Mononuclear cell (primary cell): ENCODE results near the gene ITGAV. TPM values are rescaled to one million over a fixed set of nuclear protein-coding genes. Genes with fewer than 3 reads are reported as not detected.

ENCODE experiments used
- H3K27me3 ChIP-seq: 2 replicates; pipeline ENCODE4 v1.6.0; 2011; ENCODE audit warnings: low read length, control low read depth; ENCODE audit not compliant: insufficient read depth
- H3K4me1 ChIP-seq: 2 replicates; pipeline ENCODE4 v1.5.1; 2011; ENCODE audit warnings: mild to moderate bottlenecking, low read length, control low read depth; ENCODE audit not compliant: insufficient read depth
- H3K4me3 ChIP-seq: 2 replicates; pipeline ENCODE4 v1.5.1; 2011; ENCODE audit warnings: mild to moderate bottlenecking, low read length, moderate library complexity
- H3K9me3 ChIP-seq: 2 replicates; pipeline ENCODE4 v1.5.1; 2011; ENCODE audit warnings: low read depth, mild to moderate bottlenecking, control low read depth, low read length
- total RNA-seq: library from RNA; depleted of rRNA; stranded (reverse); fragments of >200 nt; gene quantifications from one replicate; pipeline ENCODE4 v1.2.3, GENCODE V29; 2012

ITGAV gene
- total RNA-seq, 1 donor: 5.8 TPM

DNA sequence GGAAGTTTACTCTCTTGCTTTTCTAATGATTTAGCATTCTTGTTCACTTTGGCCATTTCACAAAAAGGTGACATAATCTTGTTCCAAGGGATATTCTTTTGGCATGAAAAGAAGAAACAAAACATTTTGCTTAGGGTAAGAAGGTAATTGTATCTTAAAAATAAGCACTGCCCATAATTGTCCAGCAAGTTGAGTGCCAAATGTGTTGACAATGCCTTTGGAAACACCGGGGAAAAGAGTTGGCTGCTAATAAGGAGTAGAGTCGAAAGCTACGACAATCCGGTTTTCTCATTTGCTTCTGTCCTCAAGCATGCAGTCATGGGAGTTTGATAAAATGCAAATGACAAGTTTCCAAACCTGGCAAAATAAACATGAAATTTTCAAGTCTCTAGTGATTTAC, 27.3 kb downstream of the ITGAV start:
- H3K4me3 ChIP-seq: no peak overlapping the region
- H3K9me3 ChIP-seq: no peaks in the 10 kb centered on the region
- no peaks in the 10 kb centered on the region for H3K4me1 ChIP-seq
- no peaks in the 10 kb centered on the region for H3K27me3 ChIP-seq

DNA sequence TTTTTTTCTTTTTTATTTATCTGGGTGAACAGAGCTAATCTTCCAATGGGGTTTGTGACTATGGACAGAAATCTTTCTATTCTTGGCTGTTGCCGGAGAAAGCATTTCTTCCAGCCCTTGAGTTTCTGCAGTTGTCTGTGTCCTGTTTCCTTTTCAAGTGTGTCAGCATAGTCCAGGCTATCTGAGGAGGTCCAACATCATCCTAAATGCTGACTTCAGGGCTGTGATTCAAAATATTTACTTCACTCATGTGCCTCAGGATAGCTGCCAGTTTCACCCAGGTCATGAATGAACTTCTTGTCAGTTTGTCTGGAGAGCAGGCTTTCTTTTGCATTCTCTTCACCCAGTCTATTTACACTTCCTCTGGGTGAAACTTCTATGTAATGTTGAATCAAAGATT, 27.9 kb downstream of the ITGAV start:
- Histone ChIP-seq H3K9me3 (no peaks in the 10 kb centered on the region), H3K27me3 (no peaks in the 10 kb centered on the region)

DNA sequence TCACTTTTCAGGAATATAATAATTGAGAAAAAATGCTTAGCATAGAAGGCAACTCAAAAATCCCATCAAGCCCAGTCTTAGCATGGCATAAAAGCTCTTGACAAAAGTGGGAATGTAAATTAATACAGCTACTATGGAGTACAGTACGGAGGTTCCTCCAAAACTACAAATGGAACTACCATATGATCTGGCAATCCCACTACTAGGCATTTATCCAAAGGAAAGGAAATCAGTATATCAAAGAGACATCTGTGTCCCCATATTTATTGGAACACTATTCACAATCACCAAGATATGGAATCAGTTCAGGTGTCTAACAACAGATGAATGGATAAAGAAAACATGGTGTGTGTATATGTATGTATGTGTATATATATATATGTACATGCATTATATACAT, 28.8 kb downstream of the ITGAV start:
- no peaks in the 10 kb centered on the region for H3K9me3 ChIP-seq
- no peak overlapping the region for H3K4me3 ChIP-seq
- no peaks in the 10 kb centered on the region for H3K27me3 ChIP-seq
- no peaks in the 10 kb centered on the region for H3K4me1 ChIP-seq

More for the DNA sequence above, 27.9 kb downstream of the ITGAV start:
- Histone ChIP-seq H3K4me3 (no peak overlapping the region), H3K4me1 (no peaks in the 10 kb centered on the region)

DNA sequence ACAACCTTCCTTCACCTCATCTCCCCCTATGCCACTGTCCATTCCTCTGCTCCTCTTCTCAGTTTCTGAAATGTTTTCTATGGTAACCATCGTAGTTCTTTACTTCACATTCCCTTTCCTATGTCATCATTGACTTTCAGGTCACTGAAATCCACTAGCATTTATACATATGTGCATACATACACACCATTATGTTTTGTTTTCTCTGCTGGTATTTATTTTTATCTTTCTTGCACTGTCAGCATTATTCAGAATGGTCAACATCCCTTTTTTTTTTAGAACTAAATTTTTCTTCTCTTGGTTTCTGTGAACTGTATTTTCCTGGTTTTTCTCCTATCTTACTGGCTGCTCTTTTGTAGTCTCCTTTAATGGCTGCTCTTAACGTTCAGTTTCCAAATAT, 33.2 kb downstream of the ITGAV start:
- no peaks in the 10 kb centered on the region for H3K4me1 ChIP-seq
- no peak overlapping the region for H3K4me3 ChIP-seq
- H3K9me3 ChIP-seq: no peaks in the 10 kb centered on the region
- no peaks in the 10 kb centered on the region for H3K27me3 ChIP-seq

DNA sequence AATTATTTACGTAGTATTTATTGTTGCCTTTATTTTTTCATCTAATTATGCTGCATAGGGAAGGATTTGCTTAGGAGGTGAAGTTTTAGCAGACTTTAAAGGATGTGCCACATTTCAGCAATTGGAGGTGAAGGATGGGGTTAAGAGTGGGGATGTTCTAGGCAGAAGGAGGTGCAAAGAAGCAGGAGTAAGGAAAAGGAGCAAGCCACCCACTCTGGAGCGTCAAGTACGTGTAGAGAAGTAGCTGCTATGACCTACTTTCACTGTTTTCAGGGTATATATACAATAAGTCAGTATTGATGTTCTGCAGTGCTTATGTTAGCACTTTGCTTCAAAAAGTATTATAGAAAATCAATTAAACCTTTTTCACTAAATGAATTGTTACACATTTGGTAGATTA, 34.4 kb downstream of the ITGAV start:
- no peaks in the 10 kb centered on the region for H3K27me3 ChIP-seq
- no peak overlapping the region for H3K4me3 ChIP-seq
- H3K9me3 ChIP-seq: no peaks in the 10 kb centered on the region
- no peaks in the 10 kb centered on the region for H3K4me1 ChIP-seq

DNA sequence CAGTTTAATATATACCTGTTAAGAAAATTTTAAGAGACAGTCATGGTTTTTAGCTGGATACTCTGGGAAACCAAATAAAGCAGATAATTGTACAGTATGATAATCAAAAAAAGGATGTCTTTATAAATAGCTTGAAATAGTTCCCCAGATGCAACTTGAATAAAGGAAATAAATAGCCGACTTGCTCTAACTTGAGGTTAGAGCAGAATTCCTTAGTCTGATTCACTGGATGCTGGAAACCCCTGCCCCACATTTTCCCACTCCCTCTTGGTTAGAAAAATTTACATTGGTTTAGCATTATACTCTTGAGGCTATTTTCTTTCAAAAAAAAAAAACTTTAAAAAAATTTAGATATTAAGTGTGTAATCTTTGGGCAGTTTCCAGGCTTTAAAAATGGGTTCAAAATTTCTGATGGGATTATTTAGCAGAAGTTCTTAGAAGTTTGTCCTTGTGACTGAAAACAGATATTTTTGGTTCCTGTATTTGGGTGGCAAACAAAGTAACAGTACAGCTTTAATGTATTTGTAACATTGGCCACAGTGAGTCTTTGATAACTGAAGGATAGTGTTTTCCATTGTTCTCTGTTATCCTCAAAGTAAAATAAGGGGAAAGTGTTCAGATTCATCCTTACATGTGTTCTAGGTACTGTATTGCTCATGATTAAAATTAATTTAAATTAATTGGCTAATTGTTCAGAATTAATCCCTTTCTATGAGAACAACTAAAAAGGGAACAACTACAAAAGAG, 39.6 kb downstream of the ITGAV start:
- Histone ChIP-seq H3K4me3 (no peak overlapping the region), H3K27me3 (no peaks in the 10 kb centered on the region), H3K4me1 (no peaks in the 10 kb centered on the region), H3K9me3 (no peaks in the 10 kb centered on the region)

DNA sequence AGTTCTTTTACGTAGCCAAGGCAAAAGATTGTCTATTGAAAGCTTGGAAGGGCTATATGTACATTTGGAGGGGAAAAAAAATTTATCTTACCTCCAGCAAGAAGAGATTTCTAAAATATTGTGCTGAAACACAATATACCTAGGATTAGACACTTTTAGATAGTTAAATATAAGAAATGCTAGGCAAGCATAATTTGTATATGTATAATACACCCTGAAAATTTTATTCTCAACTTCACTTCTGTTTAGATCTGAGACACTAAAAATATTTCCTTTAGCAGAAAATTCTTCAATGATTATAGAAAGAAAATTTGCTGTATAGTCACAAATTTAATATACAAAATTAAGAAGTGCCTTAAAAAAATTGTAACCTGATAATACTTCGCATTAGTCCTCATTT, 42.6 kb downstream of the ITGAV start:
- H3K27me3 ChIP-seq: no peaks in the 10 kb centered on the region
- H3K9me3 ChIP-seq: no peaks in the 10 kb centered on the region
- H3K4me1 ChIP-seq: peaks cover 7% of the 10 kb centered on the region
- H3K4me3 ChIP-seq: no peak overlapping the region

DNA sequence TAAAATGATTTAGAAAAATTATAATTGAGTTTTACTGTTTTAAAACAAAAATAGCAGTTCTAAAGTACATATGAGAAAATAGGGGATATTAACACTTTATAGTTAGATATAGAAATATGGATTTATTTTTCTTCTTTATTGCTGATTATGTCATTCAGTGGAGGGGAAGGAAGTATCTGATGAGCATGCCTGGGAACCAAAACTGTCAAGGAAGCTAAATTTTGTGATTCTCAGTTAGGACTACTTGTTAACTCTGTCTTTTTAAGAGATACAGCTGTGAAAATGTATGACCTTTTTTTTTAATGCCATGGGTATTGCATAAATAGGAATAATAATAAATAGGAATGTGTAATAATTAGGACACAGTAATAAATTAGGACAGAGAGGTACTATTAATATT, 44.8 kb downstream of the ITGAV start:
- H3K4me1 ChIP-seq: peaks cover 15% of the 10 kb centered on the region
- no peaks in the 10 kb centered on the region for H3K27me3 ChIP-seq
- H3K9me3 ChIP-seq: no peaks in the 10 kb centered on the region
- H3K4me3 ChIP-seq: no peak overlapping the region

DNA sequence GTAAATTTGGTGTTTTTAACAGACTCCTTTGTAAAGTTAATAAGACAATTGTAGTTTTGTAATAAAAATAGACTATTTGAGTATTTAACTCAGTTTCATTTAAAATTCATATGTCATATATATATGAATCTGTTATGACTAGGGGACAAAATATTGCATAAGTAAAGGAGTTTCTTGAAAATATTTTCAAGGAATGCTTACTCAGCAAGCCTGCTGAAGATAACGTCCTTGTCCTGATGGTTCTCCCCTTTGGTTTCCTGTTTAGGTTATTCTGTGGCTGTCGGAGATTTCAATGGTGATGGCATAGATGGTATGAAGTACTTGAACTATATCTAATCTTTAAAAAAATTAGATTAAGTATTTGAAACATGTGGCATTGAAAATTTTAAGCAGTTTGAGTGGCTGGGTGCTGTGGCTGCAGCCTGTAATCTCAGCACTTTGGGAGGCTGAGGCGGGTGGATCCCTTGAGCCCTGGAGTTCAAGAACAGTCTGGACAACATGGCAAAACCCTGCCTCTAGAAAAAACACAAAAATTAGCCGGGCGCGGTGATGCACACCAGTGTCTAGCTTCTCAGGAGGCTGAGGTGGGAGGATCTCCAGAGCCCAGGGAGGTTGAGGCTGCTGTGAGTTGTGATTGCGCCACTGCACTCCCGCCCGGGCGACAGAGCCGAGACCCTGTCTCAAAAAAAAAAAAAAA, 47.1 kb downstream of the ITGAV start:
- H3K27me3 ChIP-seq: no peaks in the 10 kb centered on the region
- no peaks in the 10 kb centered on the region for H3K9me3 ChIP-seq
- no peak overlapping the region for H3K4me3 ChIP-seq

DNA sequence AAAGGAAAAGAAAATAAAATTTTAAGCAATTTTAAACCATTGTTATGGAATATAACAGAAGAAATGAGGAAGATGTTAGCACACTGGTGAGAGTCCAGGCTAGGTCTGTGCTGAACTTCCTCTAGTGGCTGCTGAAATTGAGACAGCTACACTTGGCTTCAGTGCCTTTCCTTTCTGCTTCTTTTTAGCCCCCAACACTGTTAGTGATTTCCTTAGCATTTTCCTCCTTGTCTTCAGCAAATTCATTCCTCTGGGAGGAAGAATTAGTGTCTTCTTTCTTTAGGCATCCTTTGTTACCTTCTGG, 47.6 kb downstream of the ITGAV start:
- peaks cover 15% of the 10 kb centered on the region for H3K4me1 ChIP-seq
- no peak overlapping the region for H3K4me3 ChIP-seq
- H3K9me3 ChIP-seq: no peaks in the 10 kb centered on the region
- H3K27me3 ChIP-seq: no peaks in the 10 kb centered on the region

More for the DNA sequence above, 47.1 kb downstream of the ITGAV start:
- peaks cover 15% of the 10 kb centered on the region for H3K4me1 ChIP-seq

DNA sequence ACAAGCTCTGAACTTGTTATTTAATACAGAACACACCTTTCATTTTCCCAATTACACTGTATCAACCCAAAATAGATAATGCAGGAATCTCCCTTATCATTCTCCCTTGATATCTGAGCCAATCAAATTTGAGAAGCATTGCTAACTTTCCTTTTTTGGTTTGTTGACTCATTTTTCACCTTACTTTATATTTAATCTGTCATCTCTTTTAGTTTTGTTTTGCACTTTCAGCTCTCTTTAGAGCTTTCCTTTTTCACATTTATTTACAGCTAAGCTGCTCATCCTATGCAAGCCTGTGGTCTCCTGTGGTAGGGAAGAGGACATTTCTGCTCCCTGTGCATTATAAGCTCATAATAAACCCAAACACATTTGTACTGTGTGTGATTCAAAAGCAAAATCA, 50.1 kb downstream of the ITGAV start:
- no peaks in the 10 kb centered on the region for H3K27me3 ChIP-seq
- peaks cover 15% of the 10 kb centered on the region for H3K4me1 ChIP-seq
- no peak overlapping the region for H3K4me3 ChIP-seq
- no peaks in the 10 kb centered on the region for H3K9me3 ChIP-seq

DNA sequence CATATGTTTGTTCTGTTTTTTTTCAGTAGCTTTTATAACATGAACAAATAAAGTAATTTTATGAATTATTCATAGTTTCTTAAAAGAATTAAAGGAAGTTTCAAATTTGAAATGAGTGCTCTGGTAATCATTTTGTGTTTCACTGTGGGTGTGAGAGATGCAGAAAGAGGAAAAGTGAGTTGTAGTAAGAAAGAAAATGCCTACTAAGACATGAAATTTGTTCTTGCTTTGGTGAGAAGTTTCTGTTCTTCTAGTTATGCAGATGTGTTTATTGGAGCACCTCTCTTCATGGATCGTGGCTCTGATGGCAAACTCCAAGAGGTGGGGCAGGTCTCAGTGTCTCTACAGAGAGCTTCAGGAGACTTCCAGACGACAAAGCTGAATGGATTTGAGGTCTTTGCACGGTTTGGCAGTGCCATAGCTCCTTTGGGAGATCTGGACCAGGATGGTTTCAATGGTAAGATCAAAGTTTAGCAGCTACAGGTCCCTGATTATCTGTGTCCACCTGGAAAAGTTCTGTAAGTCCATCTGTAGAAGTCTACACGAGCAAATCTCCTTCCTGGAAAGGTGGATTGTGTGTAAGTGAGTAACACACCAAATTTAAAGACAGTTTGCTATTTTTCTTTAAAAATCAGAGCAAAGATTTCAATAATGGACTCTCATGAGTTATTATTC, 51.4 kb downstream of the ITGAV start:
- Histone ChIP-seq H3K9me3 (no peaks in the 10 kb centered on the region), H3K4me3 (no peak overlapping the region), H3K4me1 (peaks cover 15% of the 10 kb centered on the region), H3K27me3 (no peaks in the 10 kb centered on the region)

DNA sequence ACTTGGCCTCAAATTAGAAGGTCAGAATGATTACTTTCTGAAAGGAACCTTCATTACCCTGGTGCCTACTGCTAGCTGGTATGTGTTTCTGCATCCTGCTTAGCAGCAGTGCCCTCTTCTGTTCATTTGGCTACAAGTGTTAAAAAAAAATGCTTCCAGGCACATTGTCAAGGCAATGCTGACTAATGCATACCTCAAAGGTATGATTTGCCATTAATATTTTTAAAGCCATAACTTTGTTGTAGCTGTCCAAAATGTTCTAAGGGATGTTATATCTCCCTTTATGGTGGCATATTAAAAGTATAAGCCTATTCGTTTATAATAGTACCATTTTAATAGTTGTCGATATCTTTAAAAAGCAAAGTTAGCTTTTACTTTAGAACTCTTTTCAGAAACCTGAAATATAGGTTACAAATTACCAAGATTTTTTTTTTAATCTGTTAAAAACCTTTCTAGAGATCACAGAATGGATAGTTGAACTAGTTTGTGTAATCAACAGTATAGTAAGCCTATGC, 52.0 kb downstream of the ITGAV start:
- Histone ChIP-seq H3K4me1 (peaks cover 14% of the 10 kb centered on the region), H3K27me3 (no peaks in the 10 kb centered on the region), H3K4me3 (no peak overlapping the region), H3K9me3 (no peaks in the 10 kb centered on the region)

DNA sequence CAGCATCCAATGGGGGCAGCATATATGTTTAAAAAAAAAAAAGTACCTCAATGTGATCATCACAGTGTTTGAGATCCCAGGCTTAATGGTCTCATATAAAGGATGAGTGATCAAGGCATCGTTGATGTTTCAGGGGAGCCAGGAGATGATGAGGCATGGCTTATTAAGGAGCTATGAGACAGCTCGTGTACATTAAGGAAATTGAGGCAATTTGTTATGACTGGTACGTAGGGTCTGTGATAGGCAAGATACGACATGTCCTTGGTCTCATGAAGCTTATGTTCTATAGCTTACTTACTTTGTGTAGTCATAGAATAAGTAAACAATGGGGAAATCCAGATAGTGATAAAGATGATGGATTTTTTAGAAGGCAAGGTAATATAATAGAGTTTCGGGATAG, 54.9 kb downstream of the ITGAV start:
- Histone ChIP-seq H3K27me3 (no peaks in the 10 kb centered on the region), H3K4me3 (no peak overlapping the region), H3K4me1 (no peaks in the 10 kb centered on the region), H3K9me3 (no peaks in the 10 kb centered on the region)

DNA sequence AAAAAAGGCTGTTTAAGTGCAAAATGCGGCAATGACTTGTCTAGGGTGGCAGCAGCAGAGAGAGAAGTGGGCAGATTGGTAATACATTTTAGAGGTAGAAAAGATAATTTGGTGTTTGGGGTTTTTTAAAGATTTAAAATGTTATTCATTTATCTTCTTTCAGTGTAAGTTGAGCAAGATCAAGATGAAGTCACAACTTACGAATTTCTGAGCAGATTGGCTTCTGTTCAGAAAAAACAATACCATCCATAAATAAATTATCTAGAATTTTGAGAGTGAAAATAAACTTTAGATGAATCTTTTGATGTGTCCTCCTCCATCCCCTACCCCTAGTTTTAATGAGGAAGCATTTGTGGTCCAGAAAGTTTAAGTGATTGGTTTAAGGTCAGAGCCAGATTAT, 56.1 kb downstream of the ITGAV start:
- Histone ChIP-seq H3K4me3 (no peak overlapping the region), H3K9me3 (no peaks in the 10 kb centered on the region), H3K27me3 (no peaks in the 10 kb centered on the region), H3K4me1 (no peaks in the 10 kb centered on the region)
